GM19023 (cell line): Measurements from ENCODE around the gene ZNG1A.
"Not testable (repeated sequence)": the region's sequence is repeated elsewhere in the genome, so short reads cannot be mapped to it uniquely, and the experiment has no call there.

Experiments used
- ATAC-seq: cut with Tn5 transposase; IDR thresholded peaks from one replicate; pipeline ENCODE4 v1.9.1; 2021; ENCODE audit warnings: mild to moderate bottlenecking, moderate library complexity; ENCODE audit not compliant: unreplicated experiment

Gene ZNG1A

GRCh38 chr9:98775-99174, 80.1 kb downstream of the ZNG1A start:
- not testable (repeated sequence) for ATAC-seq

- not testable (repeated sequence) for ATAC-seq
Measured at GRCh38 chr9:94992-95391, 83.9 kb downstream of the ZNG1A start.

DNA sequence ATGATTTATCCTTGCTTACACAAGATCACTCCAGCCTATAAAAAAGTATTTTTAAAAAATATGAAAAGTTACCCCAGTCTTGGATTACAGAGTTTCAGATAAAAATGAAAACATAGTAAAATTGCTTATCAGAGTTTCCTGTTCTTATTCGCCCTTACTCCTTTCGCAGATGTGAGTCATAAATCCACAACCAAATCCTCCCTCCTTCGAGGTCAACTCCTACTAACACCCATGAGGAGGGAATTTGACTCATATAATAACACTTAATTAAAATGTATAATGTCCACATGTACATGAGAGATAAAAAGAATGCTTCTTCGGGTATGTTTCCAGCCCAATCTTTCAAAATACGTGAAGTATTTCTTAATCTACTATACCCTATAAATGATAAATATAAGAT, 84.5 kb downstream of the ZNG1A start:
- not testable (repeated sequence) for ATAC-seq

DNA sequence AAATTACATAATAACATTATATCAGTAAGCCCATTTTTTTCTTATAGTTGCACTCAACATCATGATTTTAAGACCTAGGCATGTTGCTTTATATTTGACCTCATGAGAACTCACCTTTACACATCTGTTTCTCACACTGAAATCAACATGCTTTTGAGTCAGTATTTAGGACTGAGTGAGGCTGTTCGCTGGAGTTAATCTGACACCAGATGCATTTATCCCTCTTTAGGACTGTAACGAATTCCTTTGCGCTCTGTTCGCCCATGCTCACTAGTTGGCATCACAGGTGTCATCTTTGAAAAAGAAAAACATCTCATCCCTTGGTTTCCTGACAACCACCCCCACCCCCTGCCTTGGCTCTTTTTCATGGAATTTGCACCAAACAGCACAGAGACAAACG, 84.9 kb downstream of the ZNG1A start:
- ATAC-seq, result not testable (repeated sequence)

GRCh38 chr9:90851-91250, 88.0 kb downstream of the ZNG1A start:
- not testable (repeated sequence) for ATAC-seq

- ATAC-seq, result peak; percentile 89
Measured at GRCh38 chr9:88396-89037, 90.3 kb downstream of the ZNG1A start.

DNA sequence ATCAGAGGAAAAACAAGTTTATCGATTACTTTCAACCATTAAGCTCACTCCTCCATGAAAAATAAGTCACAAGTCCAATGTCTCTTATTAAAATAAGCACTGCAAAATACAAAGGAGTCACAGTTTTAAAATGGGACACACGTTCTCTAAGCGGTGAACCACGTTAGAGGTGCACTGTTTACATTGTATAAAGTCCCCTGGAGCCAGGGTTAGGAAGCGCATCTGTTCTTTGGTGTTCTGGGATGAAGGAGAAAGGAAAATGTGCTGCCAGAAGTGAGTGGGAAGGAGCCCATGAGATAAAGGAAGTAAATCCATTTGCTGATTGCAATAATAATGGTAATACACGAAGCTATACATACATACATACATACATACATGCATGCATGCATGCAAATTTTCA, 91.0 kb downstream of the ZNG1A start:
- ATAC-seq, result not testable (repeated sequence)

DNA sequence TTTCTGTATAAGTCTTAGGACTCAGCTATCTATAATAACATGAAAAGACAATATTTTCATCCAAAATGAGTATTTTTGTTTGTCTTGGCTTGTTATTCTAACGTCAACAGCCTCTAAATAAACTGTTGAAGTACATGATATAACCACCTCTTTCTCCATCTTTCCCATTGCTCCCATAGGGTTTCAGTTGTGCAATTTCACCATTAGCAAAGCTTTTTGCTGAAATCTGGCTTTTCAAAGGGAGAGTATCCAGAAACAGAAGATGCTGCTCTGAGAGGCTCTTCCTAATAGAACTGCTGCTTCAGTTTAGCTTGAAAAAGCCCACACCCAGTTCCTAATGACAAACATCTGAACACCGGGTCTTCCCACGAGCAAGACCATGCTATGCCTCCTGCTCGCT, 91.8 kb downstream of the ZNG1A start:
- ATAC-seq, result not testable (repeated sequence)

- ATAC-seq, result not testable (repeated sequence)
Measured at GRCh38 chr9:86697-87096, 92.2 kb downstream of the ZNG1A start.

DNA sequence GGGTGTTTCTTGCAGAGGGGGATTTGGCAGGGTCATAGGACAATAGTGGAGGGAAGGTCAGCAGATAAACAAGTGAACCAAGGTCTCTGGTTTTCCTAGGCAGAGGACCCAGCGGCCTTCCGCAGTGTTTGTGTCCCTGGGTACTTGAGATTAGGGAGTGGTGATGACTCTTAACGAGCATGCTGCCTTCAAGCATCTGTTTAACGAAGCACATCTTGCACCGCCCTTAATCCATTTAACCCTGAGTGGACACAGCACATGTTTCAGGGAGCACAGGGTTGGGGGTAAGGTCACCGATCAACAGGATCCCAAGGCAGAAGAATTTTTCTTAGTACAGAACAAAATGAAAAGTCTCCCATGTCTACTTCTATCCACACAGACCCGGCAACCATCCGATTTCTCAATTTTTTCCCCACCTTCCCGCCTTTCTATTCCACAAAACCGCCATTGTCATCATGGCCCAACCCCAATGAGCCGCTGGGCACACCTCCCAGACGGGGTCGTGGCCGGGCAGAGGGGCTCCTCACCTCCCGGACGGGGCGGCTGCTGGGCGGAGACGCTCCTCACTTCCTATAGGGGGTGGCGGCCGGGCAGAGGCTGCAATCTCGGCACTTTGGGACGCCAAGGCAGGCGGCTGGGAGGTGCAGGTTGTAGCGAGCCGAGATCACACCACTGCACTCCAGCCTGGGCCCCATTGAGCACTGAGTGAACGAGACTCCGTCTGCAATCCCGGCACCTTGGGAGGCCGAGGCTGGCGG, 95.7 kb downstream of the ZNG1A start:
- not testable (repeated sequence) for ATAC-seq

GRCh38 chr9:78333-78732, 100.5 kb downstream of the ZNG1A start:
- not testable (repeated sequence) for ATAC-seq

DNA sequence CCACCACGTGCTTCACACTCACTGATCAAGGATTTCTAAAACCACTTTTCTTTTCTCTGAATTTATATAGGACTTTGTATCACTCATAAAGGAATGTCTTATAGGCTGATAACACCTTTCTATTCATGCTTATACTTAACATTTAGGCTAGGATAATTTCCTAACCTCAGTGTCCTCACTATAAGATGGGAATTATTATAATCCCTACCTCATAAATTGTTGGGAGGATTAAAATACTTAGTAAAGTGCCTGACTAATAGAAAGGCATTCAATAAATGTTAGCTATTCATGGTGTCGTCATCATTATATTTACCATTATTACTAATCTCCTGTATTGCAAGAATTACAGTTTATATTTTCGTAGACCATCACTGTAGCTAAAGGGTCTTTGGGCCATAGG, 102.5 kb downstream of the ZNG1A start:
- ATAC-seq, result not testable (repeated sequence)

- ATAC-seq, result not testable (repeated sequence)
Measured at GRCh38 chr9:73900-74525, 104.8 kb downstream of the ZNG1A start.

DNA sequence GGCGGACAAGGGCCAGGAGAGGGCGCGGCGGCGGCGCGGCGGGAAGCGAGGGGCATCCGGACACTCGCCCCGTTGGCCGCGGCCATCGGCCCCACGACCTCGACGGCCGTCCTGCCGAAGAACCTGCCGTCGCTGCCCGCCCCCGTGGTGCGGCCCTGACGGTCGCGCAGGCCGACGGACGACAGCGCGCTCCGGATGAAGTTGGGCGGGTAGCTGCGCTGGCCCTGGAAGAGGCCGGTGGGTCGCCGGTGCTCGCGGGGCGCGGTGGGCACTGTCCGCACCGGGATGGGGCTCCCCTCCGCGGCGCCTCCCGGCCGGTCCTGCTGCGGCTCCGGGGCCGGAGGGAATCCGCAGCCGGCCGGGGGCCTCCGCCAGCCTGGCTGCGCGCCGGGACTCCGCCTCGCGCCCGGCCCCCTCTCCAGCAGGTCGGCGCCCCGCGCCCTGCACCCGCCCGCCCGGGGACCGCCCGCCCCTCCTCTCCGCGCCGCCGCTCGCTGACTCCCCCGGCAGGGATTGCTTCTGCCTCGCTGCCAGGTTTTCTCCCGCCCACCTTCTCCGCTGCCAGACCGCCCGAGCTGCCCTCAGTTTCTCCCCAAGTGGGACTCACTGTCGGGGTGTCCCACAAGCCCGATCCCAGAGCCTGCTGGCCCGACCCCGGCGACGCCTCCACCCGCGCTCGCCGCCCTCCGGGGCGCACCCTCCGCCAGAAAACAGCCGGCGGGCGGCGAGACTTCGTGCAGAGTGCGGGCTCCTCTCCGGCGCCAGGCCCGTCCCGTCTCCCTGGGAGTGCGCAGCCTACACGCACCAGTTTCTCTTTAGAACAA, 105.6 kb downstream of the ZNG1A start:
- ATAC-seq, result not testable (repeated sequence)
